Erythroblast (primary cell): ENCODE results near the gene LIN7A.

ENCODE experiments used
- GATA1 ChIP-seq: IDR thresholded peaks from 2 replicates; pipeline ENCODE4 v1.6.1; 2011; ENCODE audit warnings: low read depth, mild to moderate bottlenecking, control low read depth, low read length, moderate library complexity
- POLR2A ChIP-seq: IDR thresholded peaks from 2 replicates; pipeline ENCODE4 v1.6.1; 2011; ENCODE audit warnings: mild to moderate bottlenecking, low read length

DNA sequence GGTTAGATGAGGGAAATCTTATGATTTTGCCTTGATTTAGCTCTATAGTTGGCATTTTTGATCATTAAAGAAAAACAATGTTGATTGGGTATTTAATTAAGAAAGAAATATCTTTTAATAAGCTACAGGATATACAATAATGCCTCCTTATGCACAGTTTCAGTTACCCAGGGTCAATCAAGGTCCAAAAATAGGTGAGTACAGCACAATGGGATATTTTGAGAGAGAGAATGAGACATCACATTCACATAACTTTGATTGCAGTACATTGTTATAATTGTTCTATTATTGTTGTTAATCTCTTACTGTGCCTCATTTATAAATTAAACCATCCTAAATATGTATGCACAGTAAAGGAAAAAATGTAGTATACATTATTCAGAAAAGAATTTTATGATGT lies 118.9 kb downstream of the LIN7A start:
- TF ChIP-seq POLR2A = no peak
- TF ChIP-seq GATA1 = no peak
